Measurements from ENCODE around the gene LEKR1. TPM values are rescaled to one million over a fixed set of nuclear protein-coding genes. Genes with fewer than 3 reads are reported as not detected.

Gene LEKR1
- total and polyA plus RNA-seq, 4 experiments from 2014 or later, result 0.53 to 2.9 (median 1.3) TPM

- Histone ChIP-seq H3K4me1 (ENCODE audit: insufficient read depth, low read length) (peaks cover 7% of the 10 kb centered on the region), H3K27me3 (ENCODE audit: insufficient read depth, low read length) (no peaks in the 10 kb centered on the region), H3K4me3 (ENCODE audit: low read length in 2 of 2) (no peak overlapping the region), H3K27ac (ENCODE audit: low read depth, low read length) (no peak overlapping the region), H3K9me3 (ENCODE audit: control insufficient read depth in 1 of 2, low read length in 2 of 2) (no peaks in the 10 kb centered on the region), H3K36me3 (ENCODE audit: insufficient read depth, low read length) (no peaks in the 10 kb centered on the region)
- Mint-ChIP-seq H3K9me3 (no peaks in the 10 kb centered on the region), H3K4me1 (peaks cover 5 to 16% (median 15%) of the 10 kb centered on the region in 4 donors), H3K27me3 (peaks cover 0 to 3% of the 10 kb centered on the region in 2 donors), H3K36me3 (no peaks in the 10 kb centered on the region), H3K27ac (no peak overlapping the region), H3K4me3 (no peak overlapping the region)
- DNase-seq, result no peak
- ChIA-PET CTCF (ENCODE audit: partially characterized antibody) (interaction anchor here (2.8 kb wide), 1 partner anchor 13 kb away, joined by 18 read pairs; no protein-coding TSS in a partner anchor), POLR2A (ENCODE audit: partially characterized antibody) (interaction anchor here (0.8 to 1.6 kb wide), 3 partner anchors 8 to 13 kb away, joined by 3 read pairs; no protein-coding TSS in a partner anchor)
- intact Hi-C loops (cut with micrococcal nuclease), result no loop called here
Measured at GRCh38 chr3:157074981-157075380, 248.8 kb downstream of the LEKR1 start.

GRCh38 chr3:157075693-157076420 lies 249.7 kb downstream of the LEKR1 start:
- ChIA-PET POLR2A (ENCODE audit: partially characterized antibody) (interaction anchor here (0.7 to 1.6 kb wide), 5 partner anchors 9 to 235 kb away, joined by 3 read pairs; no protein-coding TSS in a partner anchor), CTCF (ENCODE audit: partially characterized antibody) (interaction anchor here (1.2 to 2.8 kb wide), 2 partner anchors 12 to 62 kb away, joined by 5 to 18 read pairs; no protein-coding TSS in a partner anchor)
- Histone ChIP-seq H3K4me1 (ENCODE audit: insufficient read depth, low read length) (peaks cover 7% of the 10 kb centered on the region), H3K36me3 (ENCODE audit: insufficient read depth, low read length) (no peaks in the 10 kb centered on the region), H3K27ac (ENCODE audit: low read depth, low read length) (no peak overlapping the region), H3K4me3 (ENCODE audit: low read length in 2 of 2) (no peak overlapping the region), H3K27me3 (ENCODE audit: insufficient read depth, low read length) (no peaks in the 10 kb centered on the region), H3K9me3 (ENCODE audit: control insufficient read depth in 1 of 2, low read length in 2 of 2) (no peaks in the 10 kb centered on the region)
- Mint-ChIP-seq H3K36me3 (no peaks in the 10 kb centered on the region), H3K4me1 (peaks cover 5 to 17% (median 16%) of the 10 kb centered on the region in 4 donors), H3K27me3 (peaks cover 0 to 3% of the 10 kb centered on the region in 2 donors), H3K4me3 (peak overlapping the region in 3 of 8 donors; percentile 1 to 17 (median 14)), H3K27ac (peak overlapping the region in 4 of 7 donors; percentile 37 to 79 (median 53)), H3K9me3 (no peaks in the 10 kb centered on the region)
- intact Hi-C loops (cut with micrococcal nuclease), result no loop called here
- no peak for DNase-seq

GRCh38 chr3:157077565-157077991 lies 251.4 kb downstream of the LEKR1 start:
- Histone ChIP-seq H3K27ac (ENCODE audit: low read depth, low read length) (no peak overlapping the region), H3K9me3 (ENCODE audit: control insufficient read depth in 1 of 2, low read length in 2 of 2) (no peaks in the 10 kb centered on the region), H3K4me3 (ENCODE audit: low read length in 2 of 2) (no peak overlapping the region), H3K27me3 (ENCODE audit: insufficient read depth, low read length) (no peaks in the 10 kb centered on the region), H3K36me3 (ENCODE audit: insufficient read depth, low read length) (no peaks in the 10 kb centered on the region), H3K4me1 (ENCODE audit: insufficient read depth, low read length) (peaks cover 24% of the 10 kb centered on the region)
- intact Hi-C loops (cut with micrococcal nuclease), result no loop called here
- Mint-ChIP-seq H3K27ac (peak overlapping the region in 1 of 7 donors; percentile 64), H3K27me3 (no peaks in the 10 kb centered on the region), H3K4me3 (no peak overlapping the region), H3K9me3 (no peaks in the 10 kb centered on the region), H3K4me1 (peaks cover 14 to 35% (median 28%) of the 10 kb centered on the region in 4 donors), H3K36me3 (no peaks in the 10 kb centered on the region)
- DNase-seq, result no peak
- ChIA-PET POLR2A (ENCODE audit: partially characterized antibody) (interaction anchor here (1.3 kb wide), 1 partner anchor 51 kb away, joined by 4 read pairs; no protein-coding TSS in a partner anchor), CTCF (ENCODE audit: partially characterized antibody) (interaction anchor here (0.9 to 6.0 kb wide), 5 partner anchors 7 to 404 kb away, joined by 3 to 49 read pairs (median 6); partner anchors contain the start of gene TIPARP)

- no peaks in the 10 kb centered on the region for H3K36me3 Mint-ChIP-seq
- no peak for DNase-seq
- Histone ChIP-seq H3K27ac (ENCODE audit: low read depth, low read length) (no peak overlapping the region), H3K4me1 (ENCODE audit: insufficient read depth, low read length) (peaks cover 24% of the 10 kb centered on the region), H3K4me3 (ENCODE audit: low read length in 2 of 2) (no peak overlapping the region), H3K36me3 (ENCODE audit: insufficient read depth, low read length) (no peaks in the 10 kb centered on the region), H3K9me3 (ENCODE audit: control insufficient read depth in 1 of 2, low read length in 2 of 2) (no peaks in the 10 kb centered on the region), H3K27me3 (ENCODE audit: insufficient read depth, low read length) (no peaks in the 10 kb centered on the region)
- intact Hi-C loops (cut with micrococcal nuclease), result no loop called here
- no peaks in the 10 kb centered on the region for H3K9me3 Mint-ChIP-seq
- POLR2A ChIA-PET (ENCODE audit: partially characterized antibody), result interaction anchor here (0.7 to 5.9 kb wide), 3 partner anchors 11 to 404 kb away, joined by 3 to 52 read pairs (median 4); partner anchors contain the start of gene TIPARP
- CTCF ChIA-PET (ENCODE audit: partially characterized antibody), result interaction anchor here (0.9 to 6.0 kb wide), 4 partner anchors 8 to 405 kb away, joined by 3 to 49 read pairs (median 6); partner anchors contain the start of gene TIPARP
- H3K27ac Mint-ChIP-seq, result peak overlapping the region in 4 of 7 donors; percentile 45 to 64 (median 56)
- H3K4me1 Mint-ChIP-seq, result peaks cover 14 to 40% (median 28%) of the 10 kb centered on the region in 4 donors
- no peak overlapping the region for H3K4me3 Mint-ChIP-seq
- H3K27me3 Mint-ChIP-seq, result no peaks in the 10 kb centered on the region
Measured at GRCh38 chr3:157078131-157078810, 252.1 kb downstream of the LEKR1 start.

GRCh38 chr3:157078811-157079185 lies 252.6 kb downstream of the LEKR1 start:
- Histone ChIP-seq H3K27me3 (ENCODE audit: insufficient read depth, low read length) (no peaks in the 10 kb centered on the region), H3K4me1 (ENCODE audit: insufficient read depth, low read length) (peaks cover 24% of the 10 kb centered on the region), H3K4me3 (ENCODE audit: low read length in 2 of 2) (no peak overlapping the region), H3K9me3 (ENCODE audit: control insufficient read depth in 1 of 2, low read length in 2 of 2) (no peaks in the 10 kb centered on the region), H3K27ac (ENCODE audit: low read depth, low read length) (no peak overlapping the region), H3K36me3 (ENCODE audit: insufficient read depth, low read length) (no peaks in the 10 kb centered on the region)
- Mint-ChIP-seq H3K36me3 (no peaks in the 10 kb centered on the region), H3K27ac (peak overlapping the region in 2 of 7 donors; percentile 45 to 53), H3K9me3 (no peaks in the 10 kb centered on the region), H3K4me3 (no peak overlapping the region), H3K27me3 (no peaks in the 10 kb centered on the region), H3K4me1 (peaks cover 14 to 40% (median 28%) of the 10 kb centered on the region in 4 donors)
- CTCF ChIA-PET (ENCODE audit: partially characterized antibody), result interaction anchor here (0.7 to 6.0 kb wide), 6 partner anchors 11 to 928 kb away, joined by 4 to 49 read pairs (median 20); partner anchors contain the start of gene TIPARP
- intact Hi-C loops (cut with micrococcal nuclease), result no loop called here
- DNase-seq, result no peak
- POLR2A ChIA-PET (ENCODE audit: partially characterized antibody), result interaction anchor here (0.7 to 5.9 kb wide), 3 partner anchors 10 to 404 kb away, joined by 3 to 52 read pairs (median 13); partner anchors contain the start of gene TIPARP

- H3K4me1 Mint-ChIP-seq, result peaks cover 14 to 40% (median 28%) of the 10 kb centered on the region in 4 donors
- H3K36me3 ChIP-seq (ENCODE audit: insufficient read depth, low read length), result no peaks in the 10 kb centered on the region
- DNase-seq, result no peak
Measured at GRCh38 chr3:157079676-157080369, 253.7 kb downstream of the LEKR1 start.

More at GRCh38 chr3:157079676-157080369, 253.7 kb downstream of the LEKR1 start:
- no peaks in the 10 kb centered on the region for H3K9me3 Mint-ChIP-seq
- Histone ChIP-seq H3K9me3 (ENCODE audit: control insufficient read depth in 1 of 2, low read length in 2 of 2) (no peaks in the 10 kb centered on the region), H3K27me3 (ENCODE audit: insufficient read depth, low read length) (no peaks in the 10 kb centered on the region), H3K4me3 (ENCODE audit: low read length in 2 of 2) (no peak overlapping the region), H3K27ac (ENCODE audit: low read depth, low read length) (no peak overlapping the region), H3K4me1 (ENCODE audit: insufficient read depth, low read length) (peaks cover 24% of the 10 kb centered on the region)
- H3K4me3 Mint-ChIP-seq, result no peak overlapping the region
- POLR2A ChIA-PET (ENCODE audit: partially characterized antibody), result interaction anchor here (2.4 to 5.9 kb wide), 3 partner anchors 9 to 405 kb away, joined by 12 to 52 read pairs (median 13); partner anchors contain the start of gene TIPARP
- H3K27ac Mint-ChIP-seq, result peak overlapping the region in 5 of 7 donors; percentile 70 to 96 (median 89)
- CTCF ChIA-PET (ENCODE audit: partially characterized antibody), result interaction anchor here (0.7 to 6.0 kb wide), 9 partner anchors 10 to 929 kb away, joined by 3 to 49 read pairs (median 7); partner anchors contain the start of genes SSR3 and TIPARP
- no peaks in the 10 kb centered on the region for H3K27me3 Mint-ChIP-seq
- H3K36me3 Mint-ChIP-seq, result no peaks in the 10 kb centered on the region
- intact Hi-C loops (cut with micrococcal nuclease), result loop anchor here (2.0 to 5.0 kb wide), 2 partner anchors 525 to 1038 kb away; partner anchors contain the start of gene SSR3
